NCI-H1417 (cell line): ENCODE data around the gene SUGP2.
"Not testable (repeated sequence)": the region's sequence is repeated elsewhere in the genome, so short reads cannot be mapped to it uniquely, and the experiment has no call there.

Experiments used
- DNase-seq, 3 experiments: peaks; one replicate each; lab custom pipeline; 2025; lab: John Stamatoyannopoulos, UW

Gene SUGP2

GRCh38 chr19:18952364-18953003 lies 80.8 kb downstream of the SUGP2 start:
- DNase-seq: not testable (repeated sequence)

GRCh38 chr19:18951721-18952281 lies 81.5 kb downstream of the SUGP2 start:
- no peak for DNase-seq

DNA sequence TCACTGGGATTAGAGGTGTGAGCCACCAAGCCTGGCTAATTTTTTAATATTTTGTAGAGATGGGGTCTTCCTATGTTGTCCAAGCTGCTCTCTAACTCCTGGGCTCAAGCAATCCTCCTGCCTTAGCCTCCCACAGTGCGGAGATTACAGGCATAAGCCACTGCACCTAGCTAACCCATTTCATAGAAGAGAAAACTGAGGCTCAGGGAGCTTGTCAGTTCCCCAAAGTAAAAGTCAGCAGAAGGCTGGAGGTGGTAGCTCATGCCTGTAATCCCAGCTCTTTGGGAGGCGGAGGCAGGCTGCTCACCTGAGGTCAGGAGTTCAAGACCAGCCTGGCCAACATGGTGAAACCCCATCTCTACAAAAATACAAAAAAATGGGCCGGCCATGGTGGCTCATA lies 83.5 kb downstream of the SUGP2 start:
- no peak for DNase-seq

DNA sequence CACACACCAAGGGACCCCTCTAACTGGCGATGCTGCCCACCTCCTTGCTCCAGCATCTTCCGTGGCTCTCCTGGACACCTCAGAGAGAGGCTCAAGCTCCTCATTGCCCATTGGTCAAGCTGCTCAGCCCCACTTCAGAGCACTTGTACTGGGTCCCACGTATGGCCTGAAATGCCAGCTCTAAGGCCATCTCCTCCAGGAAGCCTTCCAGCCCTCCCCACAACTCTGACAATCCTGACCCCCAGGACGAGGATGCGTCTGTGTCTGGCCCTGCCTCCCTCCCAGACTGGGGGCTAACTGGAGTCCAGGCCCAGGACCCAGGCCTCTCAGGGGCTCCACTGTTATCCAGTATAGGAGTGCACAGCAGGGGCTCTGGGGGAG lies 84.4 kb downstream of the SUGP2 start:
- DNase-seq: no peak

GRCh38 chr19:18948075-18948975 lies 85.0 kb downstream of the SUGP2 start:
- DNase-seq: no peak

DNA sequence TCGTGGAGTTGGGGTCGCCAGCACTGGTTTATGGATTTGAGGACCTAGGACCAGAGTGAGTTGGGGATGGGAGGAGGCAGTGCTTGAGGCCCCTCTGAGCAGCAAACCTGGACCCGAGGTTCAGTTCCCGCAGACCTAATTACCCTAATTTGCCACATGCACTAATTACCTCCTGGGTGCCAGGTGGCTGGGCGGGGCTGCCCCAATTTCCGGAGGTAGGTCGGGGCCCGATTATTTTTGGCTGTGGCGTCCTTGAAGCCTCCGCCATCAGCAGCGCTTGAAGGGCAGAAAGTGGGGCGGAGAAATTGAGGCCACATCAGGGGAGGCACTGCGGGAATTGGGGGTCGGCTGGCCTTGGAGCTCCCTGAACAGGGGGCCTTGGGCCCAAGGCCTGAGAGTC lies 86.4 kb downstream of the SUGP2 start:
- peak in 2 of 3 experiments; percentile 12 to 55 for DNase-seq

DNA sequence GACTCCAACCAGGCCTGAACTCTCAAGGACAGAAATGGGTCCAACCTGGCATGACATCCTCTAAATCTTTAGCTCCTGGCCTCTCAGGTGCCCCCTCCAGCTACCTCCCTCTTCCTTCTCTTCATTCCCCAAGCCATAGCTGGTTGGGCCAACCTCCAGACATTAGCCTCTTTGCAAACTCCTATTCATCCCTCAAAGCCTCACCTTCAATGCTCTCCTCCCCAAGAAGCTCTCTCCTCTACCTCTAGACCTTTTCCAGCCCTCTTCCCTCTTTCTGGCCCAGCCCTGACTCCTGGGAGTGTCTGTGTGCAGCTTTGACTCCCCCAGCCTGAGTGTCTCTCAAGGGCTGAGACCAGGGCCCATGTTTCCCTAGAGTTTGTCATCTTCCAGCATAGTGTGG lies 87.0 kb downstream of the SUGP2 start:
- DNase-seq: no peak

DNA sequence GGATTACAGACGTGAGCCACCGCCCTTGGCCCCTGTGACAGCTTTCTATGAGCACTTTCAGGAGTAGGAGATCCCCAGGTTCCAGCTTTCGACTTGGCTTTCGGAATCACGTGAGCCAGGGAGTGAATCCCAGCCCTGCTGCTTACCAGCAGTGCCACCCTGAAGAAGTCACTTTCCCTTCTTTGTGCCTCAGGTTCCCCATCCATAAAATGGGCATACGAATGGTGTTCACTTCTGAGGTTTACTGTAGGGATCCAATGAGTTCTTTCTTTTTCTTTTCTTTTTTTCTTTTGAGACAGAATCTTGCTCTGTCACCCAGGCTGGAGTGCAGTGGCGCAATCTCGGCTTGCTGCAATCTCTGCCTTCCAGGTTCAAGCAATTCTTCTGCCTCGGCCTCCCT lies 88.0 kb downstream of the SUGP2 start:
- DNase-seq: no peak

DNA sequence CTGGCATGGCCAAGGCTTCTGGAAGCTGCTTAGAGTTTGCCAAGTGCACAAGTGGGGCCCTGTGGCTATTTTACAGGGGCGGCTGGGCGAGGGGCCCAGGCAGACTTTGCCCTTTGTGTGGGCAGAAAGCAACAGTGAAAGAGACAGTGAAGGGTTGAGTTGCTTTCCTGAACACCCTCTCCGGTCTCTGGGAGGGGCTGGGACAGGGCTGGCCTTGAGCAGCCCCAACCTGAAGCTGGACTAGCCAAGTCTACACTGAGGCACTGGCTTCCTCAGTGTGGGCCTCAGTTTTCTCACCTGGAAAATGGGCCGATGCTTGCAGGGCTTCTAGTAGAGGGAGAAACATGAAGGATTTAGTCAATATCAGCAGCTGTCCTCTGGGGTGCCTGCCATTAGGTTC lies 89.9 kb downstream of the SUGP2 start:
- DNase-seq: no peak

DNA sequence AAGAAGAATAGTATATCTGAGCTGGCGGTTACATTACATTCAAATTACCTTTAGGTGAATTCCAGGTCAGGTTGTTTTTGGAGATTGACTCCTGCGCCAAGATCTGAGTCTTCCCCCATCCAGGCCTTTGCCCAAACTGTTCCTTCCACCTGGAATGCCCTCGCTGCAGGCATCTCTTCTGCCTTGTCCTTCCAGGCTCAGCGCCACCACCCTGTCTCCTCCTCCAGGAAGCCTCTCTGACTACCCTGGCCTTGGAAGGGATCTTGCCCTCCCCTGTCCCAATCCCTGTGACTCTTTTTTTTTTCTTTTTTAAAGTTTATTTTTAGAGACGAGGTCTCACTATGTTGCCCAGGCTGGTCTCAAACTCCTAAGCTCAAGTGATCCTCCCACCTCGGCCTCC lies 90.6 kb downstream of the SUGP2 start:
- no peak for DNase-seq

GRCh38 chr19:18941628-18942354 lies 91.5 kb downstream of the SUGP2 start:
- DNase-seq: no peak
